NCI-H1694 (cell line): ENCODE data around the gene NDUFB2.
"Not testable (repeated sequence)": the region's sequence is repeated elsewhere in the genome, so short reads cannot be mapped to it uniquely, and the experiment has no call there.

Experiments
- DNase-seq: peaks from one replicate; lab custom pipeline; 2025; lab: John Stamatoyannopoulos, UW

The NDUFB2 gene

GRCh38 chr7:140734096-140734495 lies 37.6 kb downstream of the NDUFB2 start:
- DNase-seq = no peak

GRCh38 chr7:140734729-140735128 lies 38.2 kb downstream of the NDUFB2 start:
- DNase-seq = no peak

- no peak for DNase-seq
These were observed 41.8 kb downstream of the NDUFB2 start for GRCh38 chr7:140738280-140738679.

- DNase-seq = not testable (repeated sequence)
These were observed 46.7 kb downstream of the NDUFB2 start for GRCh38 chr7:140743255-140743654.

GRCh38 chr7:140744005-140744404 lies 47.5 kb downstream of the NDUFB2 start:
- DNase-seq = no peak

- DNase-seq = no peak
These were observed 49.0 kb downstream of the NDUFB2 start for GRCh38 chr7:140745266-140746058.

- DNase-seq = no peak
These were observed 50.2 kb downstream of the NDUFB2 start for GRCh38 chr7:140746751-140747150.

- no peak for DNase-seq
These were observed 56.0 kb downstream of the NDUFB2 start for GRCh38 chr7:140752533-140752932.

GRCh38 chr7:140754506-140754905 lies 58.0 kb downstream of the NDUFB2 start:
- DNase-seq = no peak
